Parathyroid adenoma (tissue), 2 donors: ENCODE results near the gene IER5.

Source experiments
- H2AFZ ChIP-seq: fragments of 300-600 bp; sonication (generic); one replicate; pipeline ENCODE4 v1.7.0; 2017; ENCODE audit warnings: antibody characterized with exemption, mild to moderate bottlenecking
- H3K27ac ChIP-seq: fragments of 300-600 bp; sonication (generic); one replicate; pipeline ENCODE4 v1.7.0; 2017
- H3K27me3 ChIP-seq: fragments of 300-600 bp; sonication (generic); one replicate; pipeline ENCODE4 v1.7.0; 2017; ENCODE audit warnings: low read length; ENCODE audit not compliant: control insufficient read depth, insufficient read depth
- H3K36me3 ChIP-seq: fragments of 300-600 bp; sonication (generic); one replicate; pipeline ENCODE4 v1.7.0; 2017; ENCODE audit warnings: low read length; ENCODE audit not compliant: control insufficient read depth, insufficient read depth
- H3K4me1 ChIP-seq: fragments of 300-600 bp; sonication (generic); one replicate; pipeline ENCODE4 v1.7.0; 2017; ENCODE audit warnings: control low read depth
- H3K4me2 ChIP-seq: fragments of 300-600 bp; sonication (generic); one replicate; pipeline ENCODE4 v1.7.0; 2017; ENCODE audit warnings: low read length
- H3K4me3 ChIP-seq: fragments of 300-600 bp; sonication (generic); one replicate; pipeline ENCODE4 v1.7.0; 2017; ENCODE audit warnings: low read depth, low read length
- H3K79me2 ChIP-seq: fragments of 300-600 bp; sonication (generic); one replicate; pipeline ENCODE4 v1.7.0; 2017; ENCODE audit warnings: control low read depth
- H3K9ac ChIP-seq: fragments of 300-600 bp; sonication (generic); one replicate; pipeline ENCODE4 v1.7.0; 2017; ENCODE audit warnings: mild to moderate bottlenecking
- H3K9me3 ChIP-seq: fragments of 300-600 bp; sonication (generic); one replicate; pipeline ENCODE4 v1.7.0; 2017; ENCODE audit warnings: low read length; ENCODE audit not compliant: control insufficient read depth
- CTCF ChIP-seq: fragments of 300-600 bp; sonication (generic); IDR thresholded peaks from one replicate; pipeline ENCODE4 v1.7.0; 2017; ENCODE audit warnings: antibody characterized with exemption, mild to moderate bottlenecking
- donor health status: primary hyperparathyroidism.

IER5 gene

DNA sequence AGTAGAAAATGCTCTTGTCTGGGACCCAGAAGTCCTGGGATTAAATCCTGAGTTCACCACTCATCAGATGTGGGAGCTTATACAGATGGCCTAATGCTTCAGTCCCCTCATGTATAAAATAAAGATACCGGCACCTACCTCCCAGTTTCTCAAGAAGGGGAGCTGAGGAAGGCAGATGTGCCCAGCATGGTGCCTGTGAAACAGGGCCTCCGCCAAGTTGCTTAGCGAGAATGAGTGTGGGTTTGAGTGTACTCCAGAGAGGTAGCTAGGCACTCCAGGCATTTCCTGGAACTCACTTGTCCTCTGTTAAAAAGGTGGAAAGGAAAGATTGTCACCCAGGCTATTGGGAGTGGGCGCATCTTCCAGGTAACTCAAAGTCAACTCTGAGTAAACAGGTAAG is 37.8 kb downstream of the IER5 start:
- no peak overlapping the region for H3K4me2 ChIP-seq
- H3K4me1 ChIP-seq, result no peaks in the 10 kb centered on the region
- TF ChIP-seq CTCF, result no peak
- no peak overlapping the region for H3K27ac ChIP-seq
- no peaks in the 10 kb centered on the region for H3K27me3 ChIP-seq
- H3K36me3 ChIP-seq, result no peaks in the 10 kb centered on the region
- H3K79me2 ChIP-seq, result no peaks in the 10 kb centered on the region
- H2AFZ ChIP-seq, result no peak overlapping the region
- H3K9ac ChIP-seq, result no peak overlapping the region
- no peak overlapping the region for H3K4me3 ChIP-seq
- H3K9me3 ChIP-seq, result no peaks in the 10 kb centered on the region

GRCh38 chr1:181126871-181127587 is 38.5 kb downstream of the IER5 start:
- no peaks in the 10 kb centered on the region for H3K9me3 ChIP-seq
- no peak overlapping the region for H2AFZ ChIP-seq
- H3K9ac ChIP-seq, result no peak overlapping the region
- H3K4me3 ChIP-seq, result no peak overlapping the region
- no peak overlapping the region for H3K27ac ChIP-seq
- no peaks in the 10 kb centered on the region for H3K4me1 ChIP-seq
- H3K36me3 ChIP-seq, result no peaks in the 10 kb centered on the region
- no peak overlapping the region for H3K4me2 ChIP-seq
- H3K79me2 ChIP-seq, result no peaks in the 10 kb centered on the region
- H3K27me3 ChIP-seq, result no peaks in the 10 kb centered on the region
- TF ChIP-seq CTCF, result no peak

- no peak for TF ChIP-seq CTCF
- Histone ChIP-seq H3K9me3 (no peaks in the 10 kb centered on the region), H3K9ac (no peak overlapping the region), H3K27ac (no peak overlapping the region), H3K4me2 (no peak overlapping the region), H3K4me1 (no peaks in the 10 kb centered on the region), H3K79me2 (no peaks in the 10 kb centered on the region), H3K27me3 (no peaks in the 10 kb centered on the region), H3K36me3 (no peaks in the 10 kb centered on the region), H2AFZ (no peak overlapping the region), H3K4me3 (no peak overlapping the region)
Measured at GRCh38 chr1:181127898-181128453, 39.5 kb downstream of the IER5 start.

- Histone ChIP-seq H3K27me3 (no peaks in the 10 kb centered on the region), H3K4me2 (no peak overlapping the region), H3K27ac (no peak overlapping the region), H3K79me2 (no peaks in the 10 kb centered on the region), H2AFZ (no peak overlapping the region), H3K9me3 (no peaks in the 10 kb centered on the region), H3K36me3 (no peaks in the 10 kb centered on the region), H3K9ac (no peak overlapping the region), H3K4me3 (no peak overlapping the region), H3K4me1 (no peaks in the 10 kb centered on the region)
- TF ChIP-seq CTCF, result no peak
Measured at GRCh38 chr1:181128592-181129497, 40.3 kb downstream of the IER5 start.
